Head of caudate nucleus (tissue), 42 donors: Measurements from ENCODE around the gene IFITM2.
"Not testable (repeated sequence)": the region's sequence is repeated elsewhere in the genome, so short reads cannot be mapped to it uniquely, and the experiment has no call there.

ENCODE experiments used
- DNase-seq, 42 donors: peaks; one replicate each; pipeline versions ENCODE4 v3.0.0 to v3.0.0-alpha.2; 2020 to 2021; ENCODE audit warnings: mixed read lengths in 7 of 42
- intact Hi-C: fragments of 100-400 bp; cut with DNase I; formaldehyde crosslinking; loops from one replicate; pipeline ENCODE4 v1.15.0; 2022

The IFITM2 gene

GRCh38 chr11:316031-316701 is 8.6 kb downstream of the IFITM2 start:
- no peak for DNase-seq
- intact Hi-C loops = no loop called here

GRCh38 chr11:316891-317301 is 9.3 kb downstream of the IFITM2 start:
- no peak for DNase-seq
- intact Hi-C loops = no loop called here

- DNase-seq, intact Hi-C loops: not testable (repeated sequence)
These were observed 10.2 kb downstream of the IFITM2 start for GRCh38 chr11:317668-318404.

GRCh38 chr11:318405-319120 is 10.9 kb downstream of the IFITM2 start:
- DNase-seq, intact Hi-C loops: not testable (repeated sequence)

GRCh38 chr11:319121-319887 is 11.7 kb downstream of the IFITM2 start:
- intact Hi-C loops = not testable (repeated sequence)

GRCh38 chr11:319888-320273 is 12.3 kb downstream of the IFITM2 start:
- DNase-seq, intact Hi-C loops: not testable (repeated sequence)

More at GRCh38 chr11:319121-319887, 11.7 kb downstream of the IFITM2 start:
- DNase-seq = not testable (repeated sequence)

GRCh38 chr11:324156-324555 is 16.5 kb downstream of the IFITM2 start:
- intact Hi-C loops = no loop called here
- peak in 1 of 42 donors; percentile 16 for DNase-seq

- DNase-seq = peak in 3 of 42 donors; percentile 36 to 52 (median 43)
- intact Hi-C loops = not testable (repeated sequence)
These were observed 17.2 kb downstream of the IFITM2 start for GRCh38 chr11:324593-325517.

GRCh38 chr11:325796-326591 is 18.4 kb downstream of the IFITM2 start:
- peak in 1 of 42 donors; percentile 12 for DNase-seq
- intact Hi-C loops = no loop called here

GRCh38 chr11:326592-326841 is 18.9 kb downstream of the IFITM2 start:
- intact Hi-C loops = no loop called here
- DNase-seq = peak in 1 of 42 donors; percentile 17

GRCh38 chr11:326842-327580 is 19.4 kb downstream of the IFITM2 start:
- intact Hi-C loops = no loop called here
- peak in 37 of 42 donors; percentile 22 to 83 (median 54) for DNase-seq

- intact Hi-C loops = no loop called here
- DNase-seq = no peak
These were observed 19.9 kb downstream of the IFITM2 start for GRCh38 chr11:327581-327923.

- intact Hi-C loops = no loop called here
- no peak for DNase-seq
These were observed 20.4 kb downstream of the IFITM2 start for GRCh38 chr11:328012-328411.

- intact Hi-C loops, DNase-seq: not testable (repeated sequence)
These were observed 21.0 kb downstream of the IFITM2 start for GRCh38 chr11:328516-329100.

GRCh38 chr11:329886-330253 is 22.3 kb downstream of the IFITM2 start:
- no peak for DNase-seq
- intact Hi-C loops = no loop called here

GRCh38 chr11:330307-330693 is 22.7 kb downstream of the IFITM2 start:
- no peak for DNase-seq
- intact Hi-C loops = no loop called here
